ENCODE data around the gene TLE5. TPM values are rescaled to one million over a fixed set of nuclear protein-coding genes. Genes with fewer than 3 reads are reported as not detected.
A peak's percentile ranks its signal among the peaks of the same experiment; 100 is the strongest.

The TLE5 gene
- 83.2 and 170 TPM in 2 replicates for total RNA-seq

- DNase-seq (ENCODE audit: low read depth): no peak
These were observed at the start of gene TLE5 for GRCh38 chr19:3062165-3063105. TLE5 (minus strand) TSS chr19:3062495; CDS start chr19:3062200, 295 bp downstream.

GRCh38 chr19:3111586-3112247 lies 49.4 kb upstream of the TLE5 start:
- DNase-seq (ENCODE audit: low read depth): no peak

- DNase-seq (ENCODE audit: low read depth): no peak
These were observed 48.0 kb upstream of the TLE5 start for GRCh38 chr19:3110126-3110825.

GRCh38 chr19:3109491-3109890 lies 47.2 kb upstream of the TLE5 start:
- DNase-seq (ENCODE audit: low read depth): no peak

- peak; percentile 31 for DNase-seq (ENCODE audit: low read depth)
These were observed 46.5 kb upstream of the TLE5 start for GRCh38 chr19:3108775-3109174.

GRCh38 chr19:3107658-3108057 lies 45.4 kb upstream of the TLE5 start:
- no peak for DNase-seq (ENCODE audit: low read depth)

- no peak for DNase-seq (ENCODE audit: low read depth)
These were observed 44.3 kb upstream of the TLE5 start for GRCh38 chr19:3106509-3107141.

- DNase-seq (ENCODE audit: low read depth): no peak
These were observed 43.6 kb upstream of the TLE5 start for GRCh38 chr19:3105641-3106508.

GRCh38 chr19:3104708-3104983 lies 42.4 kb upstream of the TLE5 start:
- DNase-seq (ENCODE audit: low read depth): no peak

- DNase-seq (ENCODE audit: low read depth): no peak
These were observed 40.2 kb upstream of the TLE5 start for GRCh38 chr19:3102239-3103140.

GRCh38 chr19:3100747-3101730 lies 38.7 kb upstream of the TLE5 start:
- no peak for DNase-seq (ENCODE audit: low read depth)

GRCh38 chr19:3100331-3100730 lies 38.0 kb upstream of the TLE5 start:
- no peak for DNase-seq (ENCODE audit: low read depth)

GRCh38 chr19:3099347-3100145 lies 37.3 kb upstream of the TLE5 start:
- DNase-seq (ENCODE audit: low read depth): no peak

GRCh38 chr19:3098515-3099346 lies 36.4 kb upstream of the TLE5 start:
- no peak for DNase-seq (ENCODE audit: low read depth)

- no peak for DNase-seq (ENCODE audit: low read depth)
These were observed 35.8 kb upstream of the TLE5 start for GRCh38 chr19:3098141-3098514.

- DNase-seq (ENCODE audit: low read depth): no peak
These were observed 35.2 kb upstream of the TLE5 start for GRCh38 chr19:3097442-3097871.

- no peak for DNase-seq (ENCODE audit: low read depth)
These were observed 34.6 kb upstream of the TLE5 start for GRCh38 chr19:3096902-3097326.
